ENCODE data around the gene AATK. TPM values are rescaled to one million over a fixed set of nuclear protein-coding genes. Genes with fewer than 3 reads are reported as not detected.

AATK gene
- total and polyA plus RNA-seq, 2 of the 13 experiments (the other 11 are each of a cell fraction or from before 2014, with no cell fraction given) = 2.9 to 8.4 TPM

DNA sequence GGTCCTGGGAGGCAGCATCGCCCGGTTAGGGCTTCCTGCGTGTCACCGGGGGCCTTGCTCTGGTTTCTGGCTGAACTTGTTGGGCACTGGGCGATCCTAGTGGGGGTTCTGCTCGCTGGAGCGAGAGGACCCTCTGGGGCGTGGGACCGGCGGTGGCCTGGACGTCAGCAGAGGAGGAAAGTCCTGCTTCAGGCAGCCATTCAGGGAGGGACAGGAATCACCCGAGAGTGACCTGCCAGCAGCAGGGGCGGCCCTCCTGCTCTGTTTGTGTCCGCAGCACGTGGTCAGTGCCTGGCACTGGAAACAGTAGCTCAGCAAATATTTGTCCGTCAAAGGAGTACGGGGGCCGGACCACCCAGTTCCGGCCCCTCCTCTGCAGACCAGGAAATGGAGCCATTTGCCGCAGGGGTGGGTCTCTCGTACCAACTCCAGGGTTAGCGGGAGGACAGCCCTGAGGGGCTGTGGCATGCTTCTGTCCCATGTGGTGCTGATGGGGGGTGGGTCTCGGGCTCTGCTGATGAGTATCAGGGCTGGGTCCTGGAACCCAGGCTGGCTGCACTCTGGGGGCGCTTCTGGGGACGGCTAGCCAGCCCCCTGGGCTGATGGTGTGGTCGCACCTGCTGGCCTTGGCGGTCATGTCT is 82.8 kb downstream of the AATK start (continued):
- TF ChIP-seq, protein P1, sequence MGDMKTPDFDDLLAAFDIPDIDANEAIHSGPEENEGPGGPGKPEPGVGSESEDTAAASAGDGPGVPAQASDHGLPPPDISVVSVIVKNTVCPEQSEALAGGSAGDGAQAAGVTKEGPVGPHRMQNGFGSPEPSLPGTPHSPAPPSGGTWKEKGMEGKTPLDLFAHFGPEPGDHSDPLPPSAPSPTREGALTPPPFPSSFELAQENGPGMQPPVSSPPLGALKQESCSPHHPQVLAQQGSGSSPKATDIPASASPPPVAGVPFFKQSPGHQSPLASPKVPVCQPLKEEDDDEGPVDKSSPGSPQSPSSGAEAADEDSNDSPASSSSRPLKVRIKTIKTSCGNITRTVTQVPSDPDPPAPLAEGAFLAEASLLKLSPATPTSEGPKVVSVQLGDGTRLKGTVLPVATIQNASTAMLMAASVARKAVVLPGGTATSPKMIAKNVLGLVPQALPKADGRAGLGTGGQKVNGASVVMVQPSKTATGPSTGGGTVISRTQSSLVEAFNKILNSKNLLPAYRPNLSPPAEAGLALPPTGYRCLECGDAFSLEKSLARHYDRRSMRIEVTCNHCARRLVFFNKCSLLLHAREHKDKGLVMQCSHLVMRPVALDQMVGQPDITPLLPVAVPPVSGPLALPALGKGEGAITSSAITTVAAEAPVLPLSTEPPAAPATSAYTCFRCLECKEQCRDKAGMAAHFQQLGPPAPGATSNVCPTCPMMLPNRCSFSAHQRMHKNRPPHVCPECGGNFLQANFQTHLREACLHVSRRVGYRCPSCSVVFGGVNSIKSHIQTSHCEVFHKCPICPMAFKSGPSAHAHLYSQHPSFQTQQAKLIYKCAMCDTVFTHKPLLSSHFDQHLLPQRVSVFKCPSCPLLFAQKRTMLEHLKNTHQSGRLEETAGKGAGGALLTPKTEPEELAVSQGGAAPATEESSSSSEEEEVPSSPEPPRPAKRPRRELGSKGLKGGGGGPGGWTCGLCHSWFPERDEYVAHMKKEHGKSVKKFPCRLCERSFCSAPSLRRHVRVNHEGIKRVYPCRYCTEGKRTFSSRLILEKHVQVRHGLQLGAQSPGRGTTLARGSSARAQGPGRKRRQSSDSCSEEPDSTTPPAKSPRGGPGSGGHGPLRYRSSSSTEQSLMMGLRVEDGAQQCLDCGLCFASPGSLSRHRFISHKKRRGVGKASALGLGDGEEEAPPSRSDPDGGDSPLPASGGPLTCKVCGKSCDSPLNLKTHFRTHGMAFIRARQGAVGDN (CRISPR knock-in tag; IDR thresholded peaks at IDR 0.05) = peak; percentile 99
- 0 out of 2 replicates have a peak, but pooled peaks have one; percentile 70 for TF ChIP-seq ZNF839 (CRISPR knock-in tag; IDR thresholded peaks at IDR 0.05; ENCODE audit: borderline replicate concordance)
- TF ChIP-seq KAT2B (IDR thresholded peaks at IDR 0.05; ENCODE audit: borderline replicate concordance, low read depth, low read length) = no peak
- peak; percentile 96 for TF ChIP-seq ZNF124 (CRISPR knock-in tag; IDR thresholded peaks at IDR 0.05)
- TF ChIP-seq THAP11 (CRISPR knock-in tag; IDR thresholded peaks at IDR 0.05) = peak; percentile 86
- TF ChIP-seq ZNF33B (CRISPR knock-in tag; IDR thresholded peaks at IDR 0.05) = peak; percentile 81
- peak; percentile 95 for TF ChIP-seq ZNF160 (CRISPR knock-in tag; IDR thresholded peaks at IDR 0.05)
- no peak for TF ChIP-seq NCOA5 (CRISPR knock-in tag; IDR thresholded peaks at IDR 0.05)
- TF ChIP-seq ZBTB7B (CRISPR knock-in tag; IDR thresholded peaks at IDR 0.05) = peak; percentile 99
- TF ChIP-seq, protein P2, sequence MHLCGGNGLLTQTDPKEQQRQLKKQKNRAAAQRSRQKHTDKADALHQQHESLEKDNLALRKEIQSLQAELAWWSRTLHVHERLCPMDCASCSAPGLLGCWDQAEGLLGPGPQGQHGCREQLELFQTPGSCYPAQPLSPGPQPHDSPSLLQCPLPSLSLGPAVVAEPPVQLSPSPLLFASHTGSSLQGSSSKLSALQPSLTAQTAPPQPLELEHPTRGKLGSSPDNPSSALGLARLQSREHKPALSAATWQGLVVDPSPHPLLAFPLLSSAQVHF (CRISPR knock-in tag; IDR thresholded peaks at IDR 0.05) = peak; percentile 47; the same call in 1 of the 2 replicates
- TF ChIP-seq NFIB (CRISPR knock-in tag; IDR thresholded peaks at IDR 0.05; ENCODE audit: borderline replicate concordance) = no peak
- peak; percentile 57; the same call in 1 of the 2 replicates for TF ChIP-seq MTA1 (CRISPR knock-in tag; IDR thresholded peaks at IDR 0.05; ENCODE audit: borderline replicate concordance)
- TF ChIP-seq MYPOP (CRISPR knock-in tag; IDR thresholded peaks at IDR 0.05) = peak; percentile 95; the same call in 1 of the 2 replicates
- no peak for TF ChIP-seq ZNF510 (CRISPR knock-in tag; IDR thresholded peaks at IDR 0.05; ENCODE audit: low read depth)
- peak; percentile 42; the same call in 1 of the 2 replicates for TF ChIP-seq CHD4 (IDR thresholded peaks at IDR 0.05; ENCODE audit: borderline replicate concordance, low read length)
- TF ChIP-seq TFDP1 (CRISPR knock-in tag; IDR thresholded peaks at IDR 0.05; ENCODE audit: borderline replicate concordance) = peak; percentile 95
- TF ChIP-seq ZNF143 (CRISPR knock-in tag; IDR thresholded peaks at IDR 0.05) = peak; percentile 41; the same call in 1 of the 2 replicates
- TF ChIP-seq BRCA1 (CRISPR knock-in tag; IDR thresholded peaks at IDR 0.05) = peak; percentile 97
- TF ChIP-seq FUBP1 (CRISPR knock-in tag; IDR thresholded peaks at IDR 0.05; ENCODE audit: borderline replicate concordance) = no peak; the same call in 1 of the 2 replicates
- TF ChIP-seq ZNF629 (CRISPR knock-in tag; conservative IDR thresholded peaks at IDR 0.05) = peak; percentile 62

Data from HepG2 (cell line).